ENCODE data around the gene ASPG.

ASPG gene

GRCh38 chr14:104085032-104085888, at the start of gene ASPG:
ASPG (plus strand) TSS chr14:104085700; CDS start chr14:104085771, 71 bp downstream.
- DNase-seq (ENCODE audit: low read depth in 2 of 2) = no peak

- no peak for DNase-seq (ENCODE audit: low read depth in 2 of 2)
These were observed 49.3 kb upstream of the ASPG start for GRCh38 chr14:104036212-104036611.

- no peak for DNase-seq (ENCODE audit: low read depth in 2 of 2)
These were observed 48.4 kb upstream of the ASPG start for GRCh38 chr14:104037074-104037473.

- DNase-seq (ENCODE audit: low read depth in 2 of 2) = no peak
These were observed 47.6 kb upstream of the ASPG start for GRCh38 chr14:104037903-104038302.

- DNase-seq (ENCODE audit: low read depth in 2 of 2) = no peak
These were observed 46.3 kb upstream of the ASPG start for GRCh38 chr14:104039214-104039613.

GRCh38 chr14:104040539-104040938, 45.0 kb upstream of the ASPG start:
- no peak for DNase-seq (ENCODE audit: low read depth in 2 of 2)

GRCh38 chr14:104041430-104042104, 43.9 kb upstream of the ASPG start:
- no peak for DNase-seq (ENCODE audit: low read depth in 2 of 2)

GRCh38 chr14:104044016-104044415, 41.5 kb upstream of the ASPG start:
- no peak for DNase-seq (ENCODE audit: low read depth in 2 of 2)

GRCh38 chr14:104047761-104048160, 37.7 kb upstream of the ASPG start:
- no peak for DNase-seq (ENCODE audit: low read depth in 2 of 2)

- DNase-seq (ENCODE audit: low read depth in 2 of 2) = no peak
These were observed 36.6 kb upstream of the ASPG start for GRCh38 chr14:104048758-104049507.

GRCh38 chr14:104049576-104050240, 35.8 kb upstream of the ASPG start:
- DNase-seq (ENCODE audit: low read depth in 2 of 2) = no peak

GRCh38 chr14:104051092-104051813, 34.2 kb upstream of the ASPG start:
- DNase-seq (ENCODE audit: low read depth in 2 of 2) = no peak

GRCh38 chr14:104054222-104054905, 31.1 kb upstream of the ASPG start:
- DNase-seq (ENCODE audit: low read depth in 2 of 2) = no peak

- no peak for DNase-seq (ENCODE audit: low read depth in 2 of 2)
These were observed 23.2 kb upstream of the ASPG start for GRCh38 chr14:104062281-104062680.

GRCh38 chr14:104064003-104064402, 21.5 kb upstream of the ASPG start:
- DNase-seq (ENCODE audit: low read depth in 2 of 2) = no peak

GRCh38 chr14:104066279-104066678, 19.2 kb upstream of the ASPG start:
- no peak for DNase-seq (ENCODE audit: low read depth in 2 of 2)

GRCh38 chr14:104066719-104067295, 18.7 kb upstream of the ASPG start:
- DNase-seq (ENCODE audit: low read depth in 2 of 2) = no peak

- no peak for DNase-seq (ENCODE audit: low read depth in 2 of 2)
These were observed 16.0 kb upstream of the ASPG start for GRCh38 chr14:104069541-104069940.

GRCh38 chr14:104072586-104072985, 12.9 kb upstream of the ASPG start:
- no peak for DNase-seq (ENCODE audit: low read depth in 2 of 2)

- no peak for DNase-seq (ENCODE audit: low read depth in 2 of 2)
These were observed 11.7 kb upstream of the ASPG start for GRCh38 chr14:104073764-104074163.
